Psoas muscle (tissue), 8 donors: ENCODE results near the gene MAFF. TPM values are rescaled to one million over a fixed set of nuclear protein-coding genes. Genes with fewer than 3 reads are reported as not detected.

ENCODE experiments used
- ATAC-seq, 4 donors: fragments of 200-7000 bp; cut with Tn5 transposase; one replicate each; pipeline ENCODE4 v1.9.1; 2020; ENCODE audit warnings: moderate library complexity in 3 of 4, mild to moderate bottlenecking in 2 of 4
- DNase-seq, 2 donors: peaks; one replicate each; pipeline ENCODE4 v3.0.0-alpha.2; 2020
- H3K27ac ChIP-seq: fragments of 200-600 bp; one replicate; pipeline ENCODE4 v1.8.0; 2022
- H3K27me3 ChIP-seq, 3 donors: fragments of 200-600 bp in 1 of 3; one replicate each; pipeline versions ENCODE4 v1.6.1 to v1.8.0; 2013 to 2022; ENCODE audit warnings: low read length in 2 of 3, mild to moderate bottlenecking in 2 of 3, moderate library complexity in 1 of 3; ENCODE audit not compliant: insufficient read depth in 3 of 3
- H3K36me3 ChIP-seq, 2 donors: fragments of 200-600 bp in 1 of 2; one replicate each; pipeline versions ENCODE4 v1.6.1 to v1.8.0; 2013 to 2022; ENCODE audit warnings: low read depth in 1 of 2, mild to moderate bottlenecking in 1 of 2, moderate library complexity in 1 of 2; ENCODE audit not compliant: insufficient read depth in 1 of 2
- H3K4me1 ChIP-seq: fragments of 200-600 bp; one replicate; pipeline ENCODE4 v1.8.0; 2022
- H3K4me3 ChIP-seq: fragments of 200-600 bp; one replicate; pipeline ENCODE4 v1.8.0; 2022; ENCODE audit warnings: mild to moderate bottlenecking
- H3K9me3 ChIP-seq: fragments of 200-600 bp; one replicate; pipeline ENCODE4 v1.8.0; 2022
- WGBS, 3 donors: extraction: QIAGEN DNeasy Blood & Tissue Kit; methylation state at CpG; one replicate each; pipeline versions ENCODE4 v1.1.6 to v1.1.7; 2013; 5-methylcytosine and 5-hydroxymethylcytosine counted together
- intact Hi-C, 2 donors: fragments of 100-400 bp; cut with DNase I; formaldehyde crosslinking; loops; one replicate each; pipeline versions ENCODE4 v1.11.0 to v1.14.2; 2022
- polyA plus RNA-seq, 3 donors: library from polyadenylated mRNA; stranded (reverse); fragments of 200-250 nt; gene quantifications; one replicate each; pipeline ENCODE4 v1.2.3, GENCODE V29; 2013
- total RNA-seq, 4 donors: library from RNA; stranded (reverse); fragmentation: NEBNext Ultra II Directional in 2 of 4; extraction: Animal tissue kit (Norgen Biotek cat#: 25700) in 2 of 4; gene quantifications; one replicate each; pipeline versions ENCODE4 v1.2.1 to v1.2.4, GENCODE V29; 2021 to 2023
- TF ChIP-seq, protein P1 (sequence below): fragments of 200-600 bp; IDR thresholded peaks from one replicate; pipeline ENCODE4 v1.8.0; 2022; ENCODE audit warnings: antibody characterized with exemption
- donor health status: healthy with polysubstance abuse.
- donor health status: DM: no; HTN: no; CAD: no; lungs with moderate emphysema.
- donor health status: Bipolar disorder and iron deficiency.
- donor health status: healthy.
- donor health status: DM: yes; HTN: yes; CAD: no.
- donor health status: DM: no; HTN: no; CAD: no.
- donor health status: DM: no; HTN: no; CAD: no.
- donor health status: DM: yes; HTN: yes; CAD: no.

MAFF gene
- total and polyA plus RNA-seq, 7 donors: 5.7 to 118 (median 28.1) TPM

DNA sequence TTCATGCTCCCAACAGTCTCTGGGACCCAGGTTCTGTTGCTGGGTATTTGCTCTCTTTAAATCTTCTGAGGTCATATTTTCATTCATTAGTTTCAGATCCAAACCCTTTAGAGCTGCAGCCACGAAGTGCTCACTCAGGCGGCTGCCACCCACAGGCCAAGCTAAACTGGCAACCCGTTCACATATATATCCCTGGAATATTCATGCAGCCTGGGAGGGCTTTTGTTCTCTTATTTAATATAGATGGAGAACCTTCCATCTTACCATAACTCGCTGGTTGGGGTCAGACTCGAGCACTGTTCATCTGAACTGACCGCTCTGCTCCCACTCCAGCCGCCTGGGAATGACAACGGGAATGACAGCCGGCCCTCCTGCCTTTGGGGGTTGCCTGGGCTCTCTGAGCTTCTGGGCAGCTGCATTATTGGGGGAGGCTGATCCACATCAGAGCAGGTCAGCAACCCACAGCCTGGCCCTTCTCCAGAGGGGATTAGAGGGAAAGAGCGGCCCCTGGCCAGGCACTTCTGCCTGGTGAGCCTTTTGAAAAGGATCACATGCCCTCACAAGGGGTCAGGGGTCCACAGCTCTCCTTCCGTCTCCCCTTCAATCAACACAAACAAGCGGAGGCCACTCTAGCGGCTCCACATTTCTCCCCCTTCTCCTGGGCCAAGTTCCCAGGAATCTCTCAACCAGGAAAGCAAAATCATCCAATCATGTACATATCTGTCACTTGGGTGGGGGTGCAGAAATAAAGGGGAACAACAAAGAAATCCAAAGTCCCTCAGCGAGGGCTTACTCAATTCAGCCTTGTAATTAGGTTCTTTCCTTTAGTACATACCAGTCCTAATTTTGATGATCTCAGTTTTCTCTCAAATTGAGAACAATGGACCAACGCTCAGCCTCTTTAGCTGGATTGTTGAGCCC lies 59.2 kb downstream of the MAFF start:
- H3K4me1 ChIP-seq: peaks cover 67% of the 10 kb centered on the region

DNA sequence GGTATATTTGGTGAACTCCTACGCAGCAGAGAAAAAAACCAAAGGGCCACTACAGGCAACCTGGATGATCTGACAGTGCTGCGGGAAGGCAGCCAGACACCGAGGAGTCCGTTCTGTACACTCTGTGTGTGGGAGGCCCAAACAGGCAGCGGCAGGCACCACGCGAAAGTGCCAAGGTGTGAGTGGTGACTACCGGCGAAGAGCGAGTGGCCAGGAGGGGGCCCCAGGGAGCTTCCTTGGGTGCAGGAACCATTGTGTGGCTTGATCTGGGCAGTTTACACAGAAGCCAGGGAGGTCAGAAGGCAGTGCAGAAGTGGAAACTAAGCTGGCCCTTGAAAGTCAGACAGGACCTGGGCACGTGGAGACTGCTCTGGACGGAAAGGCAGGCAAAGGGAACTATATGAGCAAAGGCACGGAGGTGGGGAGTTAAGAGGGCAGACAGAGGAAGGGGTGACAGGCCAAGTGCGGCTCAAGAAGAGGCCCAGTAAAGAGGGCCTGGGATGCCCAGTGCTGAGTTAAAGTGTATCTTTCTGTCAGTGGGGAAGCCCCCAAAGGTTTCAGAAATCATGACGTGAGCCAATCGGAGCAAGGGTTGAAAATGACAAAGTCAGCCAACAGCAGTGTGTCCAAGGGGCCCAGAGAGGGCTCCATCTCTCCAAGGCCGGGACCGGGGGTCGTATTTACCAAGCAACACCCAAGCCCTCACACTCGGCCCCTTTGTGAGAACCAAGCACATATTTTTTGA lies 60.4 kb downstream of the MAFF start:
- DNase-seq (peak; percentile 57 to 79), ATAC-seq (peak; percentile 71 to 83 (median 79))
- WGBS, 3 donors: 50 to 61% (median 50%) methylated on average over 20 of the region's 20 CpGs
- peaks cover 0 to 10% of the 10 kb centered on the region in 2 donors for H3K36me3 ChIP-seq
- peak overlapping the region; percentile 57 for H3K27ac ChIP-seq
- intact Hi-C loops: loop anchor here (5.0 kb wide), 2 partner anchors 45 to 90 kb away; no protein-coding TSS in a partner anchor
- no peak overlapping the region for H3K4me3 ChIP-seq
- TF ChIP-seq, protein P1, sequence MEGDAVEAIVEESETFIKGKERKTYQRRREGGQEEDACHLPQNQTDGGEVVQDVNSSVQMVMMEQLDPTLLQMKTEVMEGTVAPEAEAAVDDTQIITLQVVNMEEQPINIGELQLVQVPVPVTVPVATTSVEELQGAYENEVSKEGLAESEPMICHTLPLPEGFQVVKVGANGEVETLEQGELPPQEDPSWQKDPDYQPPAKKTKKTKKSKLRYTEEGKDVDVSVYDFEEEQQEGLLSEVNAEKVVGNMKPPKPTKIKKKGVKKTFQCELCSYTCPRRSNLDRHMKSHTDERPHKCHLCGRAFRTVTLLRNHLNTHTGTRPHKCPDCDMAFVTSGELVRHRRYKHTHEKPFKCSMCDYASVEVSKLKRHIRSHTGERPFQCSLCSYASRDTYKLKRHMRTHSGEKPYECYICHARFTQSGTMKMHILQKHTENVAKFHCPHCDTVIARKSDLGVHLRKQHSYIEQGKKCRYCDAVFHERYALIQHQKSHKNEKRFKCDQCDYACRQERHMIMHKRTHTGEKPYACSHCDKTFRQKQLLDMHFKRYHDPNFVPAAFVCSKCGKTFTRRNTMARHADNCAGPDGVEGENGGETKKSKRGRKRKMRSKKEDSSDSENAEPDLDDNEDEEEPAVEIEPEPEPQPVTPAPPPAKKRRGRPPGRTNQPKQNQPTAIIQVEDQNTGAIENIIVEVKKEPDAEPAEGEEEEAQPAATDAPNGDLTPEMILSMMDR: peak; percentile 52
- no peaks in the 10 kb centered on the region for H3K27me3 ChIP-seq
- H3K4me1 ChIP-seq: peaks cover 64% of the 10 kb centered on the region
- H3K9me3 ChIP-seq: no peaks in the 10 kb centered on the region

More for the DNA sequence above, 59.2 kb downstream of the MAFF start:
- intact Hi-C loops: loop anchor here (5.0 kb wide), 2 partner anchors 46 to 91 kb away; no protein-coding TSS in a partner anchor
- WGBS, 3 donors: 40 to 53% (median 41%) methylated on average over 15 of the region's 15 CpGs
- TF ChIP-seq, protein P1: no peak
- H3K27me3 ChIP-seq: no peaks in the 10 kb centered on the region
- H3K9me3 ChIP-seq: no peaks in the 10 kb centered on the region
- H3K27ac ChIP-seq: peak overlapping the region; percentile 57
- peak in 1 of 4 donors; percentile 17 for ATAC-seq
- H3K4me3 ChIP-seq: no peak overlapping the region
- no peak for DNase-seq
- peaks cover 0 to 10% of the 10 kb centered on the region in 2 donors for H3K36me3 ChIP-seq

DNA sequence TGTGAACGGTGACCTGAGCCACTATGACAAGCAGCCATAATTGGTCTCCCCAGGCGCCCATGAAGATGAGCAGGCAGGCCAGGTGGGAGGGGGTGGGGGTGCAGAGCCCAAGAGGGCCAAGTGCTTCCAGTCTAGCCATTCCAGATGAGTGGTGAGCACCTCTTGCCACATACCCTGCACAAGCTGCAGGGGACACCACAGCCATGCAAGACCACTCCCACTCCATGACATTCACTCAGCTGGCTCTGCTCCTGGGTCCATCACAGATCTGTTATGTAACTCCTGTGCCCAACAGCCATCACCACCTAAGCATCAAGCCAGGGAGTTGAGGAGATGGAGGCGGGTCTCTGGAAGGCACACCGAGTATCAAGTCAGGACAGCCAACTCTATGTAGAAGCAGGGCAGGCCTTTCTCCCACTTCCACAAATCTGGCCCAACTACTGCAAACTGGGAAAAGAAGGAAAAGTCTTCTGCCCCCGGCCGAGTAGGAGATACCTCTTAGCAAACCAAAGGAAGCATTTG lies 62.6 kb downstream of the MAFF start:
- Histone ChIP-seq H3K4me1 (peaks cover 52% of the 10 kb centered on the region), H3K9me3 (no peaks in the 10 kb centered on the region), H3K36me3 (peaks cover 0 to 10% of the 10 kb centered on the region in 2 donors), H3K27me3 (no peaks in the 10 kb centered on the region), H3K4me3 (no peak overlapping the region), H3K27ac (no peak overlapping the region)
- intact Hi-C loops: loop anchor here (5.0 kb wide), 2 partner anchors 43 to 88 kb away; no protein-coding TSS in a partner anchor
- WGBS, 3 donors: 60 to 77% (median 65%) methylated on average over 6 of the region's 6 CpGs
- DNase-seq: no peak
- ATAC-seq: peak in 2 of 4 donors; percentile 14 to 54
- TF ChIP-seq, protein P1: no peak

Other genes with a start within 250 kb of the MAFF start
- under 1 TPM; 0.17 to 0.43 (median 0.20) TPM for gene C22orf23, start 248.4 kb upstream of the MAFF start, total RNA-seq
- 1 to 10 TPM in 1 of 3 donors, under 1 TPM in 2; 0.36 to 1.2 (median 0.72) TPM for gene C22orf23, start 248.4 kb upstream of the MAFF start, polyA plus RNA-seq
- gene POLR2F, start 248.3 kb upstream of the MAFF start, total RNA-seq: 10 to 100 TPM; 69.2 to 95.9 (median 88.4) TPM
- gene POLR2F, start 248.3 kb upstream of the MAFF start, polyA plus RNA-seq: 100 to 1,000 TPM; 215 to 280 (median 238) TPM
- gene SOX10, start 217.4 kb upstream of the MAFF start, total RNA-seq: under 1 TPM in 2 of 4 donors, not detected in 2; 0.25 to 0.36 TPM
- gene SOX10, start 217.4 kb upstream of the MAFF start, polyA plus RNA-seq: under 1 TPM; 0.10 to 0.18 (median 0.18) TPM
- 10 to 100 TPM; 11.9 to 31.5 (median 17.8) TPM for gene PICK1, start 144.6 kb upstream of the MAFF start, total RNA-seq
- 10 to 100 TPM; 15.2 to 19.6 (median 18.9) TPM for gene PICK1, start 144.6 kb upstream of the MAFF start, polyA plus RNA-seq
- under 1 TPM in 1 of 4 donors, not detected in 3; 0.23 TPM for gene SLC16A8, start 117.8 kb upstream of the MAFF start, total RNA-seq
- 1 to 10 TPM in 1 of 3 donors, under 1 TPM in 2; 0.25 to 1.0 (median 0.33) TPM for gene SLC16A8, start 117.8 kb upstream of the MAFF start, polyA plus RNA-seq
- under 1 TPM in 3 of 4 donors, not detected in 1; 0.26 to 0.71 (median 0.56) TPM for gene BAIAP2L2, start 91.3 kb upstream of the MAFF start, total RNA-seq
- gene BAIAP2L2, start 91.3 kb upstream of the MAFF start, polyA plus RNA-seq: 1 to 10 TPM in 1 of 3 donors, under 1 TPM in 2; 0.23 to 5.1 (median 0.55) TPM
- gene PLA2G6, start 20.2 kb upstream of the MAFF start, total RNA-seq: 10 to 100 TPM in 2 of 4 donors, 1 to 10 TPM in 2; 8.5 to 17.4 (median 11.4) TPM
- gene PLA2G6, start 20.2 kb upstream of the MAFF start, polyA plus RNA-seq: 1 to 10 TPM; 4.5 to 7.1 (median 7.1) TPM
- gene TMEM184B, start 71.0 kb downstream of the MAFF start, total RNA-seq: 10 to 100 TPM; 23.2 to 40.3 (median 30.3) TPM
- gene TMEM184B, start 71.0 kb downstream of the MAFF start, polyA plus RNA-seq: 10 to 100 TPM; 13.6 to 28.2 (median 24.8) TPM
- 10 to 100 TPM; 41.4 to 61.8 (median 49.0) TPM for gene CSNK1E, start 115.4 kb downstream of the MAFF start, total RNA-seq
- 100 to 1,000 TPM in 1 of 3 donors, 10 to 100 TPM in 2; 33.4 to 193 (median 63.6) TPM for gene CSNK1E, start 115.4 kb downstream of the MAFF start, polyA plus RNA-seq